Bone marrow (tissue), 2 donors: ENCODE results near the gene SOHLH1.

Source experiments
- DNase-seq, 2 donors: peaks; one replicate each; lab custom pipeline; 2025; lab: John Stamatoyannopoulos, UW

The SOHLH1 gene

DNA sequence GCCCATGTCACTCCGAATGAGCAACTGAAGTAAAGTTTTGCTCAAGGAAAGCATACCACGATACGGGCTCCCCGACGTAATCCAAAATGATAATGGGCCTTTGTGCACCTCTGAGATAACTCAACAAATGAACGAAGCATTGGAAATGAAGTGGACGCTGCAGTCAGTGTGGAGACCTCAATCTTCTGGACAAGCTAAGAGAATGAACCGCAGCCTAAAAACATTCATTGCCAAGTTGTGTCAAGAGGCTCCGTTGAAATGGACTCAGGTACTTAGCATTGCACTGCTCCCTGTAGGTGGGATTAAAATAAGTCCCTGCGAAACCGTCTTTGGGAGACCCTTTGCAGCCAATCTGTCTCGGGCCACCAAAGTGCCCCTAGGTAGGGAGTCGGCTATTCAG is 40.0 kb downstream of the SOHLH1 start:
- no peak for DNase-seq

DNA sequence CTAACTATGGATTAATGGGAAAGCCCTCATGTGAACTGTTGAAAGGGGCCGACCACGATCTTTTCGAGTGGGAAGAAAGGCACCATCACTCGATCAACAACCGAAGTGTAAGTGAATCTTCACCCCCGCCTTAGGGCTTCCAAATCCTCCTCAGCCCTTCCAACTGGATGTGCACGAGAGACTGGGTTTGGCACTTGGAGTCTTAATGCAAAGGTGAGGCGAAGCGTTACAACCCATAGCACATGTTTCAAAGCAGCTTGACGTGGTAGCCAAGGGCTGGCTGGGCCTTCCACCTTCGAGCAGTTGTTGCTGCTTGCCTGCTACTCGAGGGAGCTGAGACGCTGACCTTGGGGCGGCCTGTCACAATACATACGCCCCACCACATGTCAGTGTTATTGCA is 41.9 kb downstream of the SOHLH1 start:
- no peak for DNase-seq

DNA sequence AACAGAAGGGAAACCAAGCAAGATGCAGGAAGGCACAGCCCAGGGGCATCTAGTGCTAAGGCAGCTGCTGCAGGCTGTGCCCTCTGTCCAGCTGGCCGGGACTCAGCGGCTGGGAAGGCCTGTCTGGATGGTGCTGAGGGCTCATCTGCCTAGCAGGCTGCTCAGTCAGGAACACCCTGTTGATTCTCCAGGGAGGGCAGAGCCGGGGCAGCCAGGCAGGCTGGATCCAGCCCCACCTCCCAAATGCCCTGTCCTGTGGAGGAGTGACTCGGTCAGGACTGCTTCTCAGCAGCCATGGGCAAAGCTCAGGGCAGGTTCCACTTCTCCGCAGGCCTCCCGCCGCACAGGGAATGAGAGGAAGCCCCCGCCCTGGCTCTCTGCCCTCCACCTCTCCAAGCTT is 44.0 kb downstream of the SOHLH1 start:
- no peak for DNase-seq

DNA sequence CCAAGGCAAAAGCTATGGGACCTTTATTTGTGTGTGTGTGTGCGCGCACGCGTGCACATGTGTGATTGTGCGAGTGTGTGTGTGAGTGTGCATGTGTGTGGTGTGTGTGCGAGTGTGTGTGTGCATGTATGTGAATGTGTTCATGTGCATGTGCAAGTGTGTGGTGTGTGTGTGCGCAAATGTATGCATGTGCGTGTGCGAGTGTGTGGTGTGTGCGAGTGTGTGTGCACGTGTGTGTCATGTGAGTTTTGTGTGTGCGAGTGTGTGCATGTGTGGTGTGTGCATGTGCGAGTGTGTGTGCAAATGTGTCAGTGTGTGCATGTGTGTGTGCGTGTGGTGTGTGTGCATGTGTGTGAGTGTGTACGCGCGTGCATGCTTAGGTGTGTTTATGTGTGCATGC is 48.9 kb downstream of the SOHLH1 start:
- DNase-seq: no peak

DNA sequence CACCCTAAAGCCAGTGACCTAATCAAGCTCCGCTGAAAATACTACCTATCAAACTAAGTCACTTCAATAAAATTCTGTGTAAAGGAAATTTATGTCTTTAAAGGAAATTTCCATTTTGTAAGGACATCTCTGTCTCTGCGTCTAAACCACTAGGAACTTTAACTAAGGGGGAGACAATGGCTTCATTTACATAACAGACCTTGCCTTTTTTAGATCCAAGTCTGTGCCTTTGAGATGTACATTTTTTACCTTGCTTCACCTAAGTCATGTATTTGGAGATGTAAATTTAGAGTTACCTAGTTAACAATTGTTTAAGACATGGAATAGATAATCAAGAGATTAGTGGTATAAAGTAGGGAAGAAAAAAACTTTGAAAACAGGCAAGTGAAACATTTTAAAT is 49.8 kb downstream of the SOHLH1 start:
- DNase-seq: no peak

DNA sequence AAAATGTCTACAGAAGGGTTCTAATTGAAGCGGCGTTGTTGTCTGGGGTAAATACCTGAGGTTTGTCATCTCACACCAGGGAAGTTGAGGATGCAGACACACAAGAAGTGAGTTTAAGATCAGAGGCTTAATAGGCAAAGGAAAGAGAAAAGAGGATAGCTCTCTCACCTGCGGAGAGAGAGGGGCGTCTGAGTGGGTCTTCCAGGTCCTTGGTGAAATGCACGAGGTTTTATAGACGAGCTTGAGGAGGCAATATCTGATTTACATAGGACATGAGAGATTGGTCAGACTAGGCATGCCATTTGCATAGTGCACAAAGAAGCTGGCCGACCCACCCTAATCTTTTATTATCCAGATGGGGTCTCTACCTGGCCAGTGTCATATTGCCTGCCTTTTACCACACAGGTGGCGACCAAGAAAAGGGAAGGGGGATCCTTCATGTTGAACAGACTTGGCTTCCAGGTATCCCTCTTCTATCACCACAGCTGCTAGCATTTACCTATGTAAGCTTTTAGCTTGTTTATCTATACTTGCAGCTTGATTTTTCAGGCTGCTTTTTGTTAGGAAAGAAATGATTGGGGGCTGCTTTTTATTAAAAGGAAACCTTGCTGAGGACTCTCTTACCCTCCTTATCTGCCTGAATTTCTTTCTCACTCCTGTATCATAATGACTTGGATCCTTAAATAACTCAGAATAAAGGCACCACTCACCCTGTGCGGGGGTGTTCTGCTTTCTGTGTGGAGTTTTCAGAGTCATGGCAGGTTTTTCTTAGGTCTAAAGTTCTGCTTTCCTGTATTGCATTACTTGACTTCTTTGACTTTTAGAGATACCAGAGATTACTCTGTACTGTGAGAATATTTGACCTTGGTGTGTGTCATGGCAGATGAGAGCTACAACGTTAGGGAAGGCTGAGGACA is 50.5 kb downstream of the SOHLH1 start:
- no peak for DNase-seq

DNA sequence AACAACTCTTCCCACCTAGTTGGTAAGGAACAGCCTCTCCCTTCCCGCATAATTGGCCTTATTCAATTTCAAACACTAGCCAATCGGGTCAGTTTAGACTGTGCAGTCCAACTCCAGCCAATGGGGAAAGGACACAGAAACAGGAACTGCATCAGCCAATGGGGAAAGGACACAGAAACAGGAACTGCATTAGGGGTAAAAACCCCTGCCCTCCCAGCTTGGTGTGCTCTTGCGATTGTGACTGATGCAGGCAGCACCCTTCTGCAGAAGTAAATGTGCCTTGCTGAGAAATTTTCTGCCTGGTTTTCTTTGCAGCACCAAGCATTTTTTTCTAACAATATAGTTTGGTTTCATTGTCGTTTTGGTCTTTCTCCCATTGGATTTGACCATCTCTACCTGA is 51.4 kb downstream of the SOHLH1 start:
- DNase-seq: no peak

DNA sequence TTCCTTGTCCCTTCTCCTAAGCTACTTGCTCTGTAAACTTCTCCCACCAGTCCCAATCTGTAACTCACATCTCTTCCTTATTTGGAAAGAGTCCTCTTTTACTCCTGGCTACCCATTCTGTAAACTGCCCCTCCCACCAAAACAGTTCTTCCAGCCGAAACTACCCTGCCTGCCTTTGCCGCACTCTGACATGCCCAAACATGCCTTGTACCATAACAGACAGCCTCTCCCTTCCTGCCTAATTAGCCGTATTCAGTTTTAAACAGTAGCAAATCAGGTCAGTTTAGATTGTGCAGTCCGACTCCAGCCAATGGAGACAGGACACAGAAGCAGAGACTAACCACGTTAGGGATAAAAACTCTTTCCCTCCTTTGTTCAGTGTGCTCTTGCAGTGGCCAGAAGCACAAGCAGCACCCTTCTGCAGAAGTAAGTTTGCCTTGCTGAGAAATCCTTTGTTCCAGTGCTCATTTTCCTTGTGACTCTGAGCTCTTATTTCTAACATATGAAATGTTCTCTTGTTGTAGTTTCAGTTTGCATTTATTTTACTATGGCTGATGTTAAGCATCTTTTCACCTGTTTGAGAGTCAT is 54.6 kb downstream of the SOHLH1 start:
- DNase-seq: no peak
